ENCODE results near the gene NT5C3B.
"Not testable (repeated sequence)": the region's sequence is repeated elsewhere in the genome, so short reads cannot be mapped to it uniquely, and the experiment has no call there.

Gene NT5C3B

DNA sequence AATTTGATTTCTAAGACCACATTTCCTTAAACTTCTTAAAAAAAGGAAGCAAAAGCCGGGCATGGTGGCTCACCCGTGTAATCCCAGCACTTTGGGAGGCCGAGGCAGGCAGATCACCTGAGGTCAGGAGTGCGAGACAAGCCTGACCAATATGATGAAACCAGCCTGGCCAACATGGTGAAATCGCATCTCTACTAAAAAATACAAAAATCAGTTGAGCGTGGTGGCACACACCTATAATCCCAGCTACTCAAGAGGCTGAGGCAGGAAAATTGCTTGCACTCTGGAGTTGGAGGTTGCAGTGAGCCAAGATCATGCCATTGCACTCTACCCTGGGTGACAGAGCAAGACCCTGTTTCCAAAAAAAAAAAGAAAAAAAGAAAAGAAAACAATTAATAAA lies 4.7 kb upstream of the NT5C3B start:
- not testable (repeated sequence) for H3K9me3 ChIP-seq (ENCODE audit: insufficient read depth, low read depth, low read length); H2BK5ac ChIP-seq (ENCODE audit: low read depth, low read length, poor library complexity); H3K23ac ChIP-seq (ENCODE audit: low read length); H3K79me1 ChIP-seq (ENCODE audit: low read length); DNase-seq; H3K9ac ChIP-seq (ENCODE audit: low read length); H4K12ac ChIP-seq (ENCODE audit: low read depth, low read length); H3K79me2 ChIP-seq (ENCODE audit: control insufficient read depth, insufficient read depth, low read length, poor library complexity); H3K27ac ChIP-seq (ENCODE audit: low read depth, low read length); H3K4me3 ChIP-seq (ENCODE audit: low read depth, low read length); H4K91ac ChIP-seq (ENCODE audit: low read depth, low read length); H3K27me3 ChIP-seq (ENCODE audit: insufficient read depth, low read length); H3K18ac ChIP-seq (ENCODE audit: low read length); H3K14ac ChIP-seq (ENCODE audit: low read length); H2BK12ac ChIP-seq (ENCODE audit: low read length); H4K8ac ChIP-seq (ENCODE audit: low read depth, low read length); H2AFZ ChIP-seq (ENCODE audit: insufficient read depth, low read length, poor library complexity); H3K4me1 ChIP-seq (ENCODE audit: control insufficient read depth in 1 of 2, insufficient read depth in 2 of 2, low read length in 2 of 2); H3K36me3 ChIP-seq (ENCODE audit: control insufficient read depth in 1 of 2, insufficient read depth in 2 of 2, low read length in 2 of 2); H3K4me2 ChIP-seq (ENCODE audit: low read length); H2AK5ac ChIP-seq (ENCODE audit: low read length); H3K4ac ChIP-seq (ENCODE audit: low read depth, low read length); H2BK120ac ChIP-seq (ENCODE audit: insufficient read depth, low read length, poor library complexity)
- no CpG with 5 or more reads among the region's 6 CpGs for WGBS (ENCODE audit: extremely low coverage, insufficient coverage, insufficient read length)

DNA sequence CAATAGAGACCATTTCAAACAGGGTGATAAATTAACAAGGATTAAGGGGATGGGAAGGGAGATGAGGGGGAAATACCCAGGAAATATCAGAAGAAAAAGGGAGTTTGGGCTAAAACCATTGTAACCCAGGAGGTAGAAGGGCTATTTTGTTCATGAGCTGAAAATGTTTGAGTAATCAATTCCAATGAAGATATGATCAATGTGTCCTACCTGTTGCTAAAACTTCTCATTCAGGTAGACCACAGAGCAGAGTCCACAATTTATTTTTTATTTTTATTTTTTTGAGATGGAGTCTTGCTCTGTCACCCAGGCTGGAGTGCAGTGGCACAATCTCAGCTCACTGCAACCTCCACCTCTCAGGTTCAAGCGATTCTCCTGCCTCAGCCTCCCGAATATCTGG lies 3.4 kb upstream of the NT5C3B start:
- H3K9ac ChIP-seq (ENCODE audit: low read length); H3K23ac ChIP-seq (ENCODE audit: low read length): not testable (repeated sequence)

DNA sequence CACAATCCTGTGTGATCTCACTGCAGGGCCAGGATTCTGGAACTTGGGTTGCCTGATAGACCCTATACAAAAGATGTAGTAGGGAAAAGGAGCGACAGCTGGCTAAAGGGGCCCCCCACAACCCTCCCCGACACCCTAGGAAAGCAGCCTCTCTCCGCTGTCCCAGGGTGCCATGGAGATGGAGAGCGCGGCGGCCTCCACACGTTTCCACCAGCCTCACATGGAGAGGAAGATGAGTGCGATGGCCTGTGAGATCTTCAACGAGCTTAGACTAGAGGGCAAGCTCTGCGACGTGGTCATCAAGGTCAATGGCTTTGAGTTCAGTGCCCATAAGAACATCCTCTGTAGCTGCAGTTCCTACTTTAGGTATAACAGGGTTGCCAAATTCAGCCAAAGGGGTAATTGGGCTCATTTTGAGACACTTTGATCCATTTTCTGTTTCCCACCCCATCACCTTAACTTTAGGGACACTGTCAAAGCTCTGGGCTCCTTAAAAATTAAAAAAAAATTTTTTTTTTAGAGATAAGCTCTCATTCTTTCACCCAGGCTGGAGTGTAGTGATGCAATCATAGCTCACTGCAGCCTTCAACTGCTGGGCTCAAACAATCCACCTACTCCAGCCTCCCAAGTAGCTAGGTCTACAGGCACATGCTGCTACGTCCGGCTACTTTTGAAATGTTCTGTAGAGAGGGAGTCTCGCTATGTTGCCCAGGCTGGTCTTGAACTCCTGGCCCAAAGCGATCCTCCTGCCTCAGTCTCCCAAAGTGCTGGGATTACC lies 1.9 kb upstream of the NT5C3B start, which contains the start of gene KLHL10:
KLHL10 (plus strand) TSS at position 65 of the 778 bp plus-strand sequence; CDS start at position 173, 108 bp downstream.
- H4K12ac ChIP-seq (ENCODE audit: low read depth, low read length): no peak within 1 kb of the TSS

More for the DNA sequence above, 3.4 kb upstream of the NT5C3B start:
- H3K36me3 ChIP-seq (ENCODE audit: control insufficient read depth in 1 of 2, insufficient read depth in 2 of 2, low read length in 2 of 2); DNase-seq; H4K8ac ChIP-seq (ENCODE audit: low read depth, low read length); H3K79me1 ChIP-seq (ENCODE audit: low read length); H3K18ac ChIP-seq (ENCODE audit: low read length); H3K4me3 ChIP-seq (ENCODE audit: low read depth, low read length); H2BK12ac ChIP-seq (ENCODE audit: low read length); H2BK120ac ChIP-seq (ENCODE audit: insufficient read depth, low read length, poor library complexity); H3K9me3 ChIP-seq (ENCODE audit: insufficient read depth, low read depth, low read length); H4K91ac ChIP-seq (ENCODE audit: low read depth, low read length); H3K4me2 ChIP-seq (ENCODE audit: low read length); H3K79me2 ChIP-seq (ENCODE audit: control insufficient read depth, insufficient read depth, low read length, poor library complexity); H3K4ac ChIP-seq (ENCODE audit: low read depth, low read length); H3K4me1 ChIP-seq (ENCODE audit: control insufficient read depth in 1 of 2, insufficient read depth in 2 of 2, low read length in 2 of 2); H4K12ac ChIP-seq (ENCODE audit: low read depth, low read length); H3K27ac ChIP-seq (ENCODE audit: low read depth, low read length); H3K27me3 ChIP-seq (ENCODE audit: insufficient read depth, low read length); H2AK5ac ChIP-seq (ENCODE audit: low read length); H2AFZ ChIP-seq (ENCODE audit: insufficient read depth, low read length, poor library complexity); H3K14ac ChIP-seq (ENCODE audit: low read length); H2BK5ac ChIP-seq (ENCODE audit: low read depth, low read length, poor library complexity): not testable (repeated sequence)
- WGBS (ENCODE audit: extremely low coverage, insufficient coverage, insufficient read length): no CpG with 5 or more reads among the region's 2 CpGs

GRCh38 chr17:41836550-41837196 lies 641 bp upstream of the NT5C3B start:
- Histone ChIP-seq H3K36me3 (ENCODE audit: control insufficient read depth in 1 of 2, insufficient read depth in 2 of 2, low read length in 2 of 2) (peaks cover 2 to 5% of the 10 kb centered on the region in 2 experiments), H2BK120ac (ENCODE audit: insufficient read depth, low read length, poor library complexity) (no peak overlapping the region), H3K14ac (ENCODE audit: low read length) (no peak overlapping the region), H3K79me1 (ENCODE audit: low read length) (peaks cover 5% of the 10 kb centered on the region), H3K79me2 (ENCODE audit: control insufficient read depth, insufficient read depth, low read length, poor library complexity) (peaks cover 4% of the 10 kb centered on the region), H3K4me2 (ENCODE audit: low read length) (peak overlapping the region; percentile 91), H3K27me3 (ENCODE audit: insufficient read depth, low read length) (no peaks in the 10 kb centered on the region), H3K23ac (ENCODE audit: low read length) (no peak overlapping the region), H3K4me3 (ENCODE audit: low read depth, low read length) (peak overlapping the region; percentile 50), H2AFZ (ENCODE audit: insufficient read depth, low read length, poor library complexity) (peak overlapping the region; percentile 83), H2BK12ac (ENCODE audit: low read length) (no peak overlapping the region), H4K12ac (ENCODE audit: low read depth, low read length) (peak overlapping the region; percentile 51), H3K4me1 (ENCODE audit: control insufficient read depth in 1 of 2, insufficient read depth in 2 of 2, low read length in 2 of 2) (peaks cover 4 to 5% of the 10 kb centered on the region in 2 experiments), H4K8ac (ENCODE audit: low read depth, low read length) (peak overlapping the region; percentile 80), H4K91ac (ENCODE audit: low read depth, low read length) (no peak overlapping the region), H2AK5ac (ENCODE audit: low read length) (no peak overlapping the region), H3K4ac (ENCODE audit: low read depth, low read length) (no peak overlapping the region), H2BK5ac (ENCODE audit: low read depth, low read length, poor library complexity) (no peak overlapping the region), H3K9ac (ENCODE audit: low read length) (no peak overlapping the region), H3K9me3 (ENCODE audit: insufficient read depth, low read depth, low read length) (peaks cover 2% of the 10 kb centered on the region), H3K27ac (ENCODE audit: low read depth, low read length) (no peak overlapping the region), H3K18ac (ENCODE audit: low read length) (no peak overlapping the region)
- peak in 1 of 2 donors; percentile 59 for DNase-seq
- WGBS (ENCODE audit: extremely low coverage, insufficient coverage, insufficient read length): no CpG with 5 or more reads among the region's 21 CpGs

More for the DNA sequence above, 1.9 kb upstream of the NT5C3B start, which contains the start of gene KLHL10:
- H2AFZ ChIP-seq (ENCODE audit: insufficient read depth, low read length, poor library complexity): peak within 1 kb of the TSS; percentile 83
- H3K4me2 ChIP-seq (ENCODE audit: low read length): no peak within 1 kb of the TSS
- no peak within 1 kb of the TSS for H3K9ac ChIP-seq (ENCODE audit: low read length)
- H3K23ac ChIP-seq (ENCODE audit: low read length): no peak within 1 kb of the TSS
- peaks cover 4% of the 10 kb centered on the region for H3K79me2 ChIP-seq (ENCODE audit: control insufficient read depth, insufficient read depth, low read length, poor library complexity)
- no peak within 1 kb of the TSS for H2BK5ac ChIP-seq (ENCODE audit: low read depth, low read length, poor library complexity)
- peaks cover 2% of the 10 kb centered on the region for H3K9me3 ChIP-seq (ENCODE audit: insufficient read depth, low read depth, low read length)
- no peak within 1 kb of the TSS for H2BK12ac ChIP-seq (ENCODE audit: low read length)
- DNase-seq: no peak
- H3K27me3 ChIP-seq (ENCODE audit: insufficient read depth, low read length): no peaks in the 10 kb centered on the region
- no peak within 1 kb of the TSS for H2AK5ac ChIP-seq (ENCODE audit: low read length)
- H3K27ac ChIP-seq (ENCODE audit: low read depth, low read length): no peak within 1 kb of the TSS
- no peak within 1 kb of the TSS for H3K14ac ChIP-seq (ENCODE audit: low read length)
- no peak within 1 kb of the TSS for H2BK120ac ChIP-seq (ENCODE audit: insufficient read depth, low read length, poor library complexity)
- no peak within 1 kb of the TSS for H3K4ac ChIP-seq (ENCODE audit: low read depth, low read length)
- H3K18ac ChIP-seq (ENCODE audit: low read length): no peak within 1 kb of the TSS
- H4K8ac ChIP-seq (ENCODE audit: low read depth, low read length): no peak within 1 kb of the TSS
- H3K4me3 ChIP-seq (ENCODE audit: low read depth, low read length): no peak within 1 kb of the TSS
- H4K91ac ChIP-seq (ENCODE audit: low read depth, low read length): no peak within 1 kb of the TSS
- no CpG with 5 or more reads among the region's 15 CpGs for WGBS (ENCODE audit: extremely low coverage, insufficient coverage, insufficient read length)
- H3K79me1 ChIP-seq (ENCODE audit: low read length): peaks cover 5% of the 10 kb centered on the region
- H3K36me3 ChIP-seq (ENCODE audit: control insufficient read depth in 1 of 2, insufficient read depth in 2 of 2, low read length in 2 of 2): no peaks in the 10 kb centered on the region
- H3K4me1 ChIP-seq (ENCODE audit: control insufficient read depth in 1 of 2, insufficient read depth in 2 of 2, low read length in 2 of 2): peaks cover 4 to 5% of the 10 kb centered on the region in 2 experiments
